ENCODE data around the gene PDE1C. TPM values are rescaled to one million over a fixed set of nuclear protein-coding genes. Genes with fewer than 3 reads are reported as not detected.

PDE1C gene
- total RNA-seq, 2 experiments from 2014 or later: not detected

- Histone ChIP-seq H3K36me3 (ENCODE audit: insufficient read depth, low read length) (no peaks in the 10 kb centered on the region), H3K4me3 (ENCODE audit: low read depth, low read length, poor library complexity, severe bottlenecking) (no peak overlapping the region), H2AFZ (ENCODE audit: low read length) (no peak overlapping the region), H3K4me2 (ENCODE audit: low read length) (no peak overlapping the region), H3K4me1 (ENCODE audit: insufficient read depth, low read length, poor library complexity, severe bottlenecking) (no peaks in the 10 kb centered on the region), H3K9me2 (ENCODE audit: insufficient read depth, low read length) (no peaks in the 10 kb centered on the region), H3K27ac (ENCODE audit: low read depth, low read length, poor library complexity, severe bottlenecking) (no peak overlapping the region), H3K9me3 (ENCODE audit: low read length) (no peaks in the 10 kb centered on the region), H3K79me2 (ENCODE audit: insufficient read depth, low read depth, low read length) (no peaks in the 10 kb centered on the region), H4K20me1 (ENCODE audit: insufficient read depth, low read length) (no peaks in the 10 kb centered on the region)
- CTCF ChIA-PET (ENCODE audit: unreplicated experiment): no interaction called here
- intact Hi-C loops (cut with micrococcal nuclease; ENCODE audit: unreplicated experiment): no loop called here
- POLR2A ChIA-PET: no interaction called here
- BruUV-seq (replicated peaks): no TSS peak
- TF ChIP-seq CTCF (conservative IDR thresholded peaks at IDR 0.05; ENCODE audit: low read length): no peak
- no peak for TF ChIP-seq EZH2phosphoT487 (IDR thresholded peaks at IDR 0.05; ENCODE audit: borderline replicate concordance, low read depth, low read length)
- no peak for DNase-seq (ENCODE audit: low spot score)
These were observed 22.4 kb downstream of the PDE1C start for GRCh38 chr7:32047801-32048200.

- Histone ChIP-seq H3K4me2 (ENCODE audit: low read length) (no peak overlapping the region), H2AFZ (ENCODE audit: low read length) (no peak overlapping the region), H3K4me3 (ENCODE audit: low read depth, low read length, poor library complexity, severe bottlenecking) (no peak overlapping the region), H3K79me2 (ENCODE audit: insufficient read depth, low read depth, low read length) (no peaks in the 10 kb centered on the region), H4K20me1 (ENCODE audit: insufficient read depth, low read length) (no peaks in the 10 kb centered on the region), H3K4me1 (ENCODE audit: insufficient read depth, low read length, poor library complexity, severe bottlenecking) (no peaks in the 10 kb centered on the region), H3K36me3 (ENCODE audit: insufficient read depth, low read length) (no peaks in the 10 kb centered on the region), H3K9me2 (ENCODE audit: insufficient read depth, low read length) (no peaks in the 10 kb centered on the region), H3K27ac (ENCODE audit: low read depth, low read length, poor library complexity, severe bottlenecking) (no peak overlapping the region), H3K9me3 (ENCODE audit: low read length) (no peaks in the 10 kb centered on the region)
- POLR2A ChIA-PET: no interaction called here
- TF ChIP-seq CTCF (conservative IDR thresholded peaks at IDR 0.05; ENCODE audit: low read length): no peak
- no peak for TF ChIP-seq EZH2phosphoT487 (IDR thresholded peaks at IDR 0.05; ENCODE audit: borderline replicate concordance, low read depth, low read length)
- DNase-seq (ENCODE audit: low spot score): no peak
- no TSS peak for BruUV-seq (replicated peaks)
- CTCF ChIA-PET (ENCODE audit: unreplicated experiment): no interaction called here
- intact Hi-C loops (cut with micrococcal nuclease; ENCODE audit: unreplicated experiment): no loop called here
These were observed 23.1 kb downstream of the PDE1C start for GRCh38 chr7:32047075-32047474.

- no TSS peak for BruUV-seq (replicated peaks)
- Histone ChIP-seq H3K4me1 (ENCODE audit: insufficient read depth, low read length, poor library complexity, severe bottlenecking) (no peaks in the 10 kb centered on the region), H4K20me1 (ENCODE audit: insufficient read depth, low read length) (no peaks in the 10 kb centered on the region), H3K27ac (ENCODE audit: low read depth, low read length, poor library complexity, severe bottlenecking) (no peak overlapping the region), H3K9me3 (ENCODE audit: low read length) (no peaks in the 10 kb centered on the region), H3K4me2 (ENCODE audit: low read length) (no peak overlapping the region), H3K79me2 (ENCODE audit: insufficient read depth, low read depth, low read length) (no peaks in the 10 kb centered on the region), H3K4me3 (ENCODE audit: low read depth, low read length, poor library complexity, severe bottlenecking) (no peak overlapping the region), H3K9me2 (ENCODE audit: insufficient read depth, low read length) (no peaks in the 10 kb centered on the region), H2AFZ (ENCODE audit: low read length) (no peak overlapping the region), H3K36me3 (ENCODE audit: insufficient read depth, low read length) (no peaks in the 10 kb centered on the region)
- intact Hi-C loops (cut with micrococcal nuclease; ENCODE audit: unreplicated experiment): no loop called here
- no peak for DNase-seq (ENCODE audit: low spot score)
- ChIA-PET CTCF (ENCODE audit: unreplicated experiment) (no interaction called here), POLR2A (no interaction called here)
- TF ChIP-seq CTCF (conservative IDR thresholded peaks at IDR 0.05; ENCODE audit: low read length): no peak
- no peak for TF ChIP-seq EZH2phosphoT487 (IDR thresholded peaks at IDR 0.05; ENCODE audit: borderline replicate concordance, low read depth, low read length)
These were observed 25.0 kb downstream of the PDE1C start for GRCh38 chr7:32045228-32045627.
